Esophagus squamous epithelium (tissue), 4 donors: ENCODE data around the gene NCKAP5L.

Experiments
- POLR2A ChIP-seq, 4 donors: fragments of 450-650 bp; IDR thresholded peaks; one replicate each; pipeline ENCODE4 v1.6.1; 2017; ENCODE audit warnings: antibody characterized with exemption in 4 of 4, mild to moderate bottlenecking in 4 of 4, moderate library complexity in 3 of 4
- TF ChIP-seq, protein P1 (sequence below), 6 experiments: fragments of 450-650 bp in 4 of 6; fragments of 200-600 bp in 2 of 6; sonication (generic) in 2 of 6; IDR thresholded peaks; one replicate each; pipeline ENCODE4 v1.5.1; 2016 to 2019; ENCODE audit warnings: antibody characterized with exemption in 6 of 6, mild to moderate bottlenecking in 4 of 6, moderate library complexity in 4 of 6

GRCh38 chr12:49748800-49749199 lies 79.4 kb downstream of the NCKAP5L start:
- TF ChIP-seq, protein P1, sequence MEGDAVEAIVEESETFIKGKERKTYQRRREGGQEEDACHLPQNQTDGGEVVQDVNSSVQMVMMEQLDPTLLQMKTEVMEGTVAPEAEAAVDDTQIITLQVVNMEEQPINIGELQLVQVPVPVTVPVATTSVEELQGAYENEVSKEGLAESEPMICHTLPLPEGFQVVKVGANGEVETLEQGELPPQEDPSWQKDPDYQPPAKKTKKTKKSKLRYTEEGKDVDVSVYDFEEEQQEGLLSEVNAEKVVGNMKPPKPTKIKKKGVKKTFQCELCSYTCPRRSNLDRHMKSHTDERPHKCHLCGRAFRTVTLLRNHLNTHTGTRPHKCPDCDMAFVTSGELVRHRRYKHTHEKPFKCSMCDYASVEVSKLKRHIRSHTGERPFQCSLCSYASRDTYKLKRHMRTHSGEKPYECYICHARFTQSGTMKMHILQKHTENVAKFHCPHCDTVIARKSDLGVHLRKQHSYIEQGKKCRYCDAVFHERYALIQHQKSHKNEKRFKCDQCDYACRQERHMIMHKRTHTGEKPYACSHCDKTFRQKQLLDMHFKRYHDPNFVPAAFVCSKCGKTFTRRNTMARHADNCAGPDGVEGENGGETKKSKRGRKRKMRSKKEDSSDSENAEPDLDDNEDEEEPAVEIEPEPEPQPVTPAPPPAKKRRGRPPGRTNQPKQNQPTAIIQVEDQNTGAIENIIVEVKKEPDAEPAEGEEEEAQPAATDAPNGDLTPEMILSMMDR (IDR thresholded peaks at IDR 0.05): no peak
- no peak for TF ChIP-seq POLR2A (IDR thresholded peaks at IDR 0.05)
